ENCODE results near the gene LSS. TPM values are rescaled to one million over a fixed set of nuclear protein-coding genes. Genes with fewer than 3 reads are reported as not detected.

Gene LSS
- total and polyA plus RNA-seq, 4 donors, result 27.6 to 194 (median 89.3) TPM

DNA sequence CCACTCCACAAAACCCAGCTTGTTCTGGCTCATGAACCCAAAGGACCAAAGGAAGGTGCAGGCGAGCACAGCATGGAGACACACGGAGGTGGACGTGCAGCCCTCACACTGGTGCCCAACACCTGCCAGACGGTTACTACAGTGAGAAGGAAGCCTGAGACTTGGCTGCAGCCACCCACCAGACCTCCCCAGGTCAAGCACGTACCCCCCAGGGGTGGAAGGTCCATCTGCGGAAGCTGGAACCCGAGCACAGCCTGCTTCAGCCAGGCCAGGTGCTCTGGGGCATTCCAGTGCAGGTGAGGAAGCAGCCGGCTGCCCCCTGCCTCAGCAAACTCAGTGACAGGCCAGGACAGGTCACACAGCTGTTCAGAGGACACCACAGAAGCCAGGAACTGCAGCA lies 16.0 kb upstream of the LSS start:
- no peak overlapping the region for H3K9ac ChIP-seq (ENCODE audit: low read depth in 1 of 2, low read length in 2 of 2)
- H3K27ac ChIP-seq (ENCODE audit: low read depth in 1 of 2, low read length in 2 of 2), result no peak overlapping the region
- no peaks in the 10 kb centered on the region for H3K27me3 ChIP-seq (ENCODE audit: control insufficient read depth in 4 of 4, insufficient read depth in 4 of 4, low read length in 3 of 4)
- WGBS, result 95% methylated on average over 8 of the region's 8 CpGs
- DNase-seq (ENCODE audit: low spot score), result no peak
- H3K4me3 ChIP-seq (ENCODE audit: low read depth in 1 of 3, low read length in 3 of 3), result no peak overlapping the region
- TF ChIP-seq FOXA2 (IDR thresholded peaks at IDR 0.05), result no peak
- no peak for TF ChIP-seq YY1 (IDR thresholded peaks at IDR 0.05)
- TF ChIP-seq, protein P1, sequence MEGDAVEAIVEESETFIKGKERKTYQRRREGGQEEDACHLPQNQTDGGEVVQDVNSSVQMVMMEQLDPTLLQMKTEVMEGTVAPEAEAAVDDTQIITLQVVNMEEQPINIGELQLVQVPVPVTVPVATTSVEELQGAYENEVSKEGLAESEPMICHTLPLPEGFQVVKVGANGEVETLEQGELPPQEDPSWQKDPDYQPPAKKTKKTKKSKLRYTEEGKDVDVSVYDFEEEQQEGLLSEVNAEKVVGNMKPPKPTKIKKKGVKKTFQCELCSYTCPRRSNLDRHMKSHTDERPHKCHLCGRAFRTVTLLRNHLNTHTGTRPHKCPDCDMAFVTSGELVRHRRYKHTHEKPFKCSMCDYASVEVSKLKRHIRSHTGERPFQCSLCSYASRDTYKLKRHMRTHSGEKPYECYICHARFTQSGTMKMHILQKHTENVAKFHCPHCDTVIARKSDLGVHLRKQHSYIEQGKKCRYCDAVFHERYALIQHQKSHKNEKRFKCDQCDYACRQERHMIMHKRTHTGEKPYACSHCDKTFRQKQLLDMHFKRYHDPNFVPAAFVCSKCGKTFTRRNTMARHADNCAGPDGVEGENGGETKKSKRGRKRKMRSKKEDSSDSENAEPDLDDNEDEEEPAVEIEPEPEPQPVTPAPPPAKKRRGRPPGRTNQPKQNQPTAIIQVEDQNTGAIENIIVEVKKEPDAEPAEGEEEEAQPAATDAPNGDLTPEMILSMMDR (IDR thresholded peaks at IDR 0.05; ENCODE audit: low read depth, low read length, missing input control), result no peak
- TF ChIP-seq, protein P2, sequence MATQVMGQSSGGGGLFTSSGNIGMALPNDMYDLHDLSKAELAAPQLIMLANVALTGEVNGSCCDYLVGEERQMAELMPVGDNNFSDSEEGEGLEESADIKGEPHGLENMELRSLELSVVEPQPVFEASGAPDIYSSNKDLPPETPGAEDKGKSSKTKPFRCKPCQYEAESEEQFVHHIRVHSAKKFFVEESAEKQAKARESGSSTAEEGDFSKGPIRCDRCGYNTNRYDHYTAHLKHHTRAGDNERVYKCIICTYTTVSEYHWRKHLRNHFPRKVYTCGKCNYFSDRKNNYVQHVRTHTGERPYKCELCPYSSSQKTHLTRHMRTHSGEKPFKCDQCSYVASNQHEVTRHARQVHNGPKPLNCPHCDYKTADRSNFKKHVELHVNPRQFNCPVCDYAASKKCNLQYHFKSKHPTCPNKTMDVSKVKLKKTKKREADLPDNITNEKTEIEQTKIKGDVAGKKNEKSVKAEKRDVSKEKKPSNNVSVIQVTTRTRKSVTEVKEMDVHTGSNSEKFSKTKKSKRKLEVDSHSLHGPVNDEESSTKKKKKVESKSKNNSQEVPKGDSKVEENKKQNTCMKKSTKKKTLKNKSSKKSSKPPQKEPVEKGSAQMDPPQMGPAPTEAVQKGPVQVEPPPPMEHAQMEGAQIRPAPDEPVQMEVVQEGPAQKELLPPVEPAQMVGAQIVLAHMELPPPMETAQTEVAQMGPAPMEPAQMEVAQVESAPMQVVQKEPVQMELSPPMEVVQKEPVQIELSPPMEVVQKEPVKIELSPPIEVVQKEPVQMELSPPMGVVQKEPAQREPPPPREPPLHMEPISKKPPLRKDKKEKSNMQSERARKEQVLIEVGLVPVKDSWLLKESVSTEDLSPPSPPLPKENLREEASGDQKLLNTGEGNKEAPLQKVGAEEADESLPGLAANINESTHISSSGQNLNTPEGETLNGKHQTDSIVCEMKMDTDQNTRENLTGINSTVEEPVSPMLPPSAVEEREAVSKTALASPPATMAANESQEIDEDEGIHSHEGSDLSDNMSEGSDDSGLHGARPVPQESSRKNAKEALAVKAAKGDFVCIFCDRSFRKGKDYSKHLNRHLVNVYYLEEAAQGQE (IDR thresholded peaks at IDR 0.05), result no peak
- TF ChIP-seq RXRA (IDR thresholded peaks at IDR 0.05), result no peak
- no peak for TF ChIP-seq SP1 (IDR thresholded peaks at IDR 0.05)
- TF ChIP-seq TAF1 (conservative IDR thresholded peaks at IDR 0.05), result no peak
- TF ChIP-seq, protein P3, sequence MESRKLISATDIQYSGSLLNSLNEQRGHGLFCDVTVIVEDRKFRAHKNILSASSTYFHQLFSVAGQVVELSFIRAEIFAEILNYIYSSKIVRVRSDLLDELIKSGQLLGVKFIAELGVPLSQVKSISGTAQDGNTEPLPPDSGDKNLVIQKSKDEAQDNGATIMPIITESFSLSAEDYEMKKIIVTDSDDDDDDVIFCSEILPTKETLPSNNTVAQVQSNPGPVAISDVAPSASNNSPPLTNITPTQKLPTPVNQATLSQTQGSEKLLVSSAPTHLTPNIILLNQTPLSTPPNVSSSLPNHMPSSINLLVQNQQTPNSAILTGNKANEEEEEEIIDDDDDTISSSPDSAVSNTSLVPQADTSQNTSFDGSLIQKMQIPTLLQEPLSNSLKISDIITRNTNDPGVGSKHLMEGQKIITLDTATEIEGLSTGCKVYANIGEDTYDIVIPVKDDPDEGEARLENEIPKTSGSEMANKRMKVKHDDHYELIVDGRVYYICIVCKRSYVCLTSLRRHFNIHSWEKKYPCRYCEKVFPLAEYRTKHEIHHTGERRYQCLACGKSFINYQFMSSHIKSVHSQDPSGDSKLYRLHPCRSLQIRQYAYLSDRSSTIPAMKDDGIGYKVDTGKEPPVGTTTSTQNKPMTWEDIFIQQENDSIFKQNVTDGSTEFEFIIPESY (IDR thresholded peaks at IDR 0.05), result no peak
- TF ChIP-seq HNF4G (IDR thresholded peaks at IDR 0.05), result no peak
- TF ChIP-seq, protein P4, sequence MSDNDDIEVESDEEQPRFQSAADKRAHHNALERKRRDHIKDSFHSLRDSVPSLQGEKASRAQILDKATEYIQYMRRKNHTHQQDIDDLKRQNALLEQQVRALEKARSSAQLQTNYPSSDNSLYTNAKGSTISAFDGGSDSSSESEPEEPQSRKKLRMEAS (IDR thresholded peaks at IDR 0.05), result no peak
- TF ChIP-seq RAD21 (IDR thresholded peaks at IDR 0.05), result no peak
- TF ChIP-seq NR2F2 (IDR thresholded peaks at IDR 0.05), result no peak
- TF ChIP-seq JUND (IDR thresholded peaks at IDR 0.05), result no peak
- TF ChIP-seq FOXA1 (IDR thresholded peaks at IDR 0.05), result no peak
- TF ChIP-seq, protein P5, sequence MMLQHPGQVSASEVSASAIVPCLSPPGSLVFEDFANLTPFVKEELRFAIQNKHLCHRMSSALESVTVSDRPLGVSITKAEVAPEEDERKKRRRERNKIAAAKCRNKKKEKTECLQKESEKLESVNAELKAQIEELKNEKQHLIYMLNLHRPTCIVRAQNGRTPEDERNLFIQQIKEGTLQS (IDR thresholded peaks at IDR 0.05), result no peak
- TF ChIP-seq EGR1 (IDR thresholded peaks at IDR 0.05; ENCODE audit: low read depth in 2 of 2), result no peak
- no peak for TF ChIP-seq HNF4A (conservative IDR thresholded peaks at IDR 0.05)
- H3K9me3 ChIP-seq (ENCODE audit: control insufficient read depth in 4 of 4, low read length in 3 of 4), result no peaks in the 10 kb centered on the region
- peaks cover 0 to 6% (median 2%) of the 10 kb centered on the region in 4 donors for H3K4me1 ChIP-seq (ENCODE audit: control insufficient read depth in 4 of 4, insufficient read depth in 4 of 4, low read length in 3 of 4)
- H3K36me3 ChIP-seq (ENCODE audit: control insufficient read depth in 4 of 4, insufficient read depth in 3 of 4, low read depth in 1 of 4, low read length in 3 of 4), result peaks cover 24 to 80% (median 68%) of the 10 kb centered on the region in 4 donors

DNA sequence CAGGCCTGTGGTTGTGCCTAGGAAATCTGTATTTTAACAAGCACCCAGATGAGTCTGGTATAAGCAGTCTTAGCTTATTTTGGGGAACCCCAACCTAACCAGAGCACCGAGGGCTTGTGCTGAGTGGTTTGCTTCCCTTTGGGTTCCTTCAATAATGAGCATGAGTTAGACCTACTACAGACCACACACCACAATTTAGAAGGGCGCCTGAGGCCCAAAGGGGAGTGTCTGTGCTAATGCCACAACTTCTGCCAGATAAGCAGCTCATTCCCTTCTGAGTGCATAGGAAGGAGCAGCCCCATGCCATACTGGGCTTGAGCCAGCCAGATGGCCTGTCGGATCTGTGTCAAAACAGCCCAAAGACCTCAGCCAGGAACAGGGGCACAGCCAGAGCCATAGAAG lies 15.4 kb upstream of the LSS start:
- 97% methylated on average over 3 of the region's 3 CpGs for WGBS

More for the DNA sequence above, 15.4 kb upstream of the LSS start:
- TF ChIP-seq HNF4G (IDR thresholded peaks at IDR 0.05) (no peak), GABPA (IDR thresholded peaks at IDR 0.05 in 1 of 2, conservative IDR thresholded peaks at IDR 0.05 in 1 of 2) (no peak)
- no peak overlapping the region for H3K4me3 ChIP-seq (ENCODE audit: low read depth in 1 of 3, low read length in 3 of 3)
- no peak overlapping the region for H3K9ac ChIP-seq (ENCODE audit: low read depth in 1 of 2, low read length in 2 of 2)
- no peak overlapping the region for H3K27ac ChIP-seq (ENCODE audit: low read depth in 1 of 2, low read length in 2 of 2)
- DNase-seq (ENCODE audit: low spot score), result no peak
- H3K36me3 ChIP-seq (ENCODE audit: control insufficient read depth in 4 of 4, insufficient read depth in 3 of 4, low read depth in 1 of 4, low read length in 3 of 4), result peaks cover 25 to 82% (median 71%) of the 10 kb centered on the region in 4 donors
- H3K9me3 ChIP-seq (ENCODE audit: control insufficient read depth in 4 of 4, low read length in 3 of 4), result no peaks in the 10 kb centered on the region
- no peaks in the 10 kb centered on the region for H3K27me3 ChIP-seq (ENCODE audit: control insufficient read depth in 4 of 4, insufficient read depth in 4 of 4, low read length in 3 of 4)
- peaks cover 0 to 6% (median 2%) of the 10 kb centered on the region in 4 donors for H3K4me1 ChIP-seq (ENCODE audit: control insufficient read depth in 4 of 4, insufficient read depth in 4 of 4, low read length in 3 of 4)
